GM21360 (cell line): ENCODE results near the gene NEDD1.
A peak's percentile ranks its signal among the peaks of the same experiment; 100 is the strongest.

Experiments used
- ATAC-seq: cut with Tn5 transposase; IDR thresholded peaks from one replicate; pipeline ENCODE4 v1.9.1; 2021; ENCODE audit warnings: mild to moderate bottlenecking, moderate library complexity; ENCODE audit not compliant: unreplicated experiment

The NEDD1 gene

DNA sequence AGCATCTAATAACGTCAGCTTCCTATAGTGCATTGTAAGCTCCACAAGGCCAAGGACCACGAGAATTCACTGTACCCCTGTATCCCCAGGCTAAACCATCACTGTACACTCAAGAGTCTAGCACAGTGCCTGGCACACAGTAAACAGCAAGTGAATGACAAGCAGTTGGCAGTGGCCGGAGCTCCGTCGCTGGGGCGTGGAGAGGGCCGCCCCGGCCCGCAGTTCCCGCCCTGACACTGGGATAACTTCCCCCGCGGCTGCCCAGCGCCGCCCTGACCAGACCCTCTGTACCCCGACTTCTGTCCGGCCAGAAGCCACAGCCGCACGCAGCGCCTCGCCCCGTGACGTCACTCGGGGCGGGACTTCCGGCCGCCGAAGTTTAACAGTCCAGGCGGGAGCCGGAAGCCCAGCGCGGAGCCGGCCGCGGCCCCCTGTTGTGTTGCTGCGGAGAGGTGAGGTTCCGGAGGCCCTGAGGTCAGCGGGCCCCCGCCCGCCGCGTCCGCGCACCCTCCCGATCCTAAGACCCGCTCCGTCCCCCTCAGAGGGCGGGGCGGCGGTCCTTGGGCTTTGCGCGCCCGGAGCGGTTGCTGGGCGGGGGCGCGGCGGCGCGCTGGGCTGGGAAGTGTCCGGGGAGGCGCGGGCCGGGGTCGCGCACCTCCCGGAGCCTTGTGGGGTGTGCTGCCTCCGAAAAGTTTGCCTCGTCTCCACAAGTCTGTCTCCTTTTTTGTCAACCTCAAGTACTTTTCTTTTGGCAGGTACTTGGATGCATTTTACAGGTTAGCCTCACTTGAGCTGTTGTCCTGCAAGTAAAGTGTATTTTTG lies at the start of gene NEDD1:
Gene NEDD1 (plus strand): TSS at position 409 of the 822 bp plus-strand sequence. CDS start 2,503 bp downstream, outside the sequence.
- ATAC-seq: peak; percentile 91

- ATAC-seq: no peak
Measured at GRCh38 chr12:96858162-96858561, 48.9 kb upstream of the NEDD1 start.

GRCh38 chr12:96861656-96862055 lies 45.4 kb upstream of the NEDD1 start:
- ATAC-seq: no peak

DNA sequence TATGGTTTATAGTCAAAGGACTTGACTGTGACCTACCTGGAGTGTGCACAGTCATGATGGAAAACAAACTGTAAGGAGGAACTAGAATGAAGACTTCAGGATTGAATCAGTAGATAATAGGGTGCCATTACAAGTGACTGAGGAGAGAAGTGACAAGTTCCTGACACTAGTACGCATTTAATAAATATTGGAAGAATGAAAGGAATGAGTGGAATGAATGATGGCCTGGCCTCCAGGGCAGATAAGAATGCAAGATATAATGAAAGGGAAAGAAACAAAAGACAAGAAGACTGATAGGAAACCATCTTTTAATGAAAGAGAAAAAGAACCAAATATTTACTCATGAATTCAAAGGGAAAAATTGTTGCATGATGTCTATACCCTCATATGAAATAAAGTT lies 44.7 kb upstream of the NEDD1 start:
- no peak for ATAC-seq

DNA sequence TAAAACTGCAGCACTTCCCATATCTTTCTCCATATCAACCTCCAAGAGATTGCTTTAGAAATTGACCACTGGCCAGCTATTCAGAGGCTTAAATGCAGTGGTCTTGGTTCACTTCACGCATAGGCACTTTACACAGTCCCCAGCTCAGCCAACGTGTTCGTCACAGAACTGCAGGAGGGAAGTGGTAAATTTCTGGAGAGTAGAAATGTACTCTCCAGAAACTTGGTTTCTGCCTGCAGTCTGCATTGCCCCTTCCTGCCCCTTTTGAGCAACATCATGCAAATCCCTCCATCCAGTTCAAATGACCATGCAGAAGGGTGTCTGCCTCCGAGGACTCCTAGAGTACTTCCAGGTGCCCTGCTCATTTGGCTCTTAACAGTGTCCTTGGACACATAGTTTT lies 42.7 kb upstream of the NEDD1 start:
- no peak for ATAC-seq

DNA sequence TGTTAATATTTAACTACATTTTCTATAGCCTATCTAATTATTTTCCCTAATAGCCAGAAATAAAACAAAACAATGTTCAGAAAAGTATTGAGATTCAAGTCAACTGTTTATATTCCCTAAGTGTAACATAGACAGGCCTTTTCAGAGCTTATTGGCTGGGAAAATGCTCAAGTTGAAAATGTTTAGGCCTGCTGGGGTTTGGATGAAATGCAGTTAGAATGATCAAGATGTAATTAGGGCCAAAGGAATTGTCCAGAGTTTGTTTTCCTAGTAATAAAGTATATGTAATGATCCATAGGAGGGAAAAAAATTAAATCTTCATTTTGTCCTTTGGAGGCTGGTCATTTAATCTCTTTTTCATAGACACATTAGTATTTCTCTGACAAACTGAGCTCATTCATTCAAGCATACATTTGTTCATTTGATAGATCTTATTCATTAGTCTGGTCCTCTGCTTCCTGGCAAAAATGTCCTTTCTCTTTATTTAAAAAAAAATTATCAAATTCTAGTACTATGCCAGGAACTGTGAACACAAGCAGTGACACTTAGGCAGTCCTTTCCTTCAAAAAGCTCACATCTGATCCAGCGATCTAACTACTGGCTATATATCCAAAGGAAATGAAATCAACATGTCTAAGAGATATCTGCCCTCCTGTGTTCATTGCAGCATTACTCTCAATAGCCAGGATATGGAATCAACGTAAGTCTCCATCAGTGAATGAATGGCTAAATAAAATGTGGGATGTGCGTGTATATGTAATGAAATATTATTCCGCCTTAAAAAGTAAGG lies 40.1 kb upstream of the NEDD1 start:
- ATAC-seq: no peak

- ATAC-seq: no peak
Measured at GRCh38 chr12:96870946-96871345, 36.1 kb upstream of the NEDD1 start.

GRCh38 chr12:96872961-96873360 lies 34.1 kb upstream of the NEDD1 start:
- ATAC-seq: no peak

DNA sequence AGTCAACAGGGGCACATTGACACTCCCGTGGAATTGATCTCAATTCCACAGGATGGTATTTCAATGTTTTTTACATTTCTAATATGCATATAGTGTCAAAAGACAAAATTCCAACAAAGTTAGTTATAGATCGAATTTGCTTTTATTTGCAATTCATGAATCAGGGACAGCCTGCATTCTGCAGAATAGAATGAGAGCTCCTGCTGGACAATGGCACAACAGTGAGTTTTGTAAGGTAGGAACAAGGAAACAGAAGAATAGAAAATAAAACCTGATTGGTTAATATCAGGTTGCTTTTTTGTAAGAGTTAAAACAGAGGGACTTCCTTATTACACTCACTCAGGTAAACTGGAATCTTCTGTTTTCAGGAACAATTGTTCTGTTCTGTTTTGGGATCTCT lies 32.8 kb upstream of the NEDD1 start:
- ATAC-seq: no peak

- ATAC-seq: no peak
Measured at GRCh38 chr12:96876966-96877365, 30.1 kb upstream of the NEDD1 start.

DNA sequence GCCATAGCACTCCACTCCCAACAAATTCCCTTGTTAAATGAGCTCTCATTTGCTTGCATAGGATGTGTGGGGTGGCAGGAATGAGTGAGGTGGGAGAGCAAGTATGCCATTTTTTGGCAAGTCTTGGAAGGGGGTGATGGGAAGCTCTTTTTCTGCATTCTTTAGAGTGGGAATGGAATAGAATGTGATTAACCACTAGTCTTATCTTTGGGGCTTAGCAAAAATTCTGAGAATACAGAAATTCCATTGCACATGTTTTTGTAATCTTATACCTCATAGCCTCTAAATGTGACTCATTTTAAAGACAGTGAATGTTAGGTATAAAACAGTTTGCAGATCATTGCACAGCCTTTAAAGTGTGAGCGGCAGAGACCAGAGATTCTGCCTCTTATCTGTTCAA lies 28.4 kb upstream of the NEDD1 start:
- no peak for ATAC-seq

GRCh38 chr12:96879301-96879700 lies 27.8 kb upstream of the NEDD1 start:
- no peak for ATAC-seq

GRCh38 chr12:96880220-96880619 lies 26.8 kb upstream of the NEDD1 start:
- no peak for ATAC-seq

DNA sequence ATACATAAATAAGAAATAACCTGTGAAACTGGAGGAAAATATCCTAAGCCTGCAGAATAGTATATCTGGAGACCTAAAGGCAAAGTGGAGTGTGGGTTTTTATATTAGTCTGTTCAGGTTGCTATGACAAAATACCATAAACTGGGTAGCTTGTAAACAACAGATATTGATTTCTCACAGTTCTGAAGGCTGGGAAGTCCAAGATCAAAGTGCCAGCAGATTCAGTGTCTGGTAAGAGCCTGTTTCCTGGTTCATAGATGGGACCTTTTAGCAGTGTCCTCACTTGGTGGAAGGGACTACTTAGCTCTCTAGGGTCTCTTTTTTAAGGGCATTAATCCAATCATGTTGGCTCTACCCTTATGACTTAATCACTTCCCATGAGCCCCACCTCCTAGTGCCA lies 25.4 kb upstream of the NEDD1 start:
- no peak for ATAC-seq

DNA sequence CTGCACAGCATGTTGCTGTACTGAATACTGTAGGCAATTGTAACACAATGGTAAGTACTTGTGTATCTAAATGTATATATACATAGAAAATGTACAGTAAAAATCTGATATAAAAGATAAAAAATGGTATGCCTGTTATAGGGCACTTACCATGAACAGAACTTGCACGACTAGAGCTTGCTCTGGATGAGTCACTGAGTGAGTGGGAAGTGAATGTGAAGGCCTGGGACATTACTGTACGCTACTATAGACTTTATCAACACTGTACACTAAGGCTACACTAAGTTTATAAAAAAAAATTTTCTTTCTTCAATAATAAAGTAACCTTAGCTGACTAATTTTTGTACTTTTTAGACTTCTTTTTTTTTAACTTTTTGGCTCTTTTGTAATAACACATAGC lies 24.2 kb upstream of the NEDD1 start:
- ATAC-seq: no peak

DNA sequence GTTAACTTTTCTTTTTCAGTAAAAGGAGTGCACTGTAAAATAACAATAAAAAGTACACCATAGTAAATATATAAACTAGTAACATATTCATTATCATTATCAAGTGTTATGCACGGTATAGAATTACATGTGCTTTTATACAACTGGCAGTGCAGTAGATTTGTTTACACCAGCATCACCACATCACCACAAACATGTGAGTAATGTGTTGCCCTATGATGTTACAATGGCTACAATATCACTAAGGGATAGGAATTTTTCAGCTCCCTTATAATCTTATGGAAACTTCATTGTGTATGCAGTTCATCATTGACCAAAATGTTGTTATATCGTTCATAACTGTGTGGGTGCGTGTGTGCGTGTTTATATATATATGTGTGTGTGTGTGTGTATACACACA lies 23.5 kb upstream of the NEDD1 start:
- ATAC-seq: no peak

DNA sequence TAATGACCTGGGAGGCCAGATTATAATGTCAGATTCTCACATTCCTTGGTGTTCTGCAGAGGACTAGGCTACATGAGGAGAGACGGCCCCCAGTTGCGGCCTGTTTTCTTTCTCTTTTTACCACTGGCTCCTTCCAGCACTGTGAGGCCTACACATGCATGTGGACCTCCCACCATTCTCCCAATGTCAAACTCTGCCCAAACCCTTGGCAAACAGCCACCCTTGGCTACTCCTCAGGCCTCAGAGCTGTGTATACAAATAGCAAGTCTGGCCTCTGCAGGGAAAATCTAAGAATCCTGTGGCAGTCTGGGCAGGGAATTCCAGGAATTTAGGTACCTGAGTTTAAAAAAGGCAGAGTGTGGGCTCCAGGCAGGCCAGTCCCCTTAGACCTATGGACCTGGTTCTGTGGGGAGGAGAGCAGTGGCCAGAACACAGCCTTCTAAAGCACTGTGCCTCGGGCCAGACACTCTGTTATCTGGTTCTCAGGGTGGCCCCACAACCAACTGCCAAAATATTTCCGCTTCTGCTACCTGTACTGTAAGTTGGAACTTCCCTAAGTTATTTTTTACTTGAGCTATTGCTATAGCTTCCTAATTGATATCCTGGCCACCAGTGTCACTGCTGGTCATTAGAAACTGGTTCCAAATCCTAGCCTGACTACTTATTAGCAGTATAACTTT lies 19.9 kb upstream of the NEDD1 start:
- no peak for ATAC-seq

GRCh38 chr12:96889273-96889933 lies 17.7 kb upstream of the NEDD1 start:
- no peak for ATAC-seq

GRCh38 chr12:96890331-96890730 lies 16.7 kb upstream of the NEDD1 start:
- ATAC-seq: no peak

- no peak for ATAC-seq
Measured at GRCh38 chr12:96892104-96892503, 15.0 kb upstream of the NEDD1 start.

- ATAC-seq: no peak
Measured at GRCh38 chr12:96897421-96897820, 9.6 kb upstream of the NEDD1 start.
